Measurements from ENCODE around the gene LAMB4. TPM values are rescaled to one million over a fixed set of nuclear protein-coding genes. Genes with fewer than 3 reads are reported as not detected.

The LAMB4 gene, protein sequence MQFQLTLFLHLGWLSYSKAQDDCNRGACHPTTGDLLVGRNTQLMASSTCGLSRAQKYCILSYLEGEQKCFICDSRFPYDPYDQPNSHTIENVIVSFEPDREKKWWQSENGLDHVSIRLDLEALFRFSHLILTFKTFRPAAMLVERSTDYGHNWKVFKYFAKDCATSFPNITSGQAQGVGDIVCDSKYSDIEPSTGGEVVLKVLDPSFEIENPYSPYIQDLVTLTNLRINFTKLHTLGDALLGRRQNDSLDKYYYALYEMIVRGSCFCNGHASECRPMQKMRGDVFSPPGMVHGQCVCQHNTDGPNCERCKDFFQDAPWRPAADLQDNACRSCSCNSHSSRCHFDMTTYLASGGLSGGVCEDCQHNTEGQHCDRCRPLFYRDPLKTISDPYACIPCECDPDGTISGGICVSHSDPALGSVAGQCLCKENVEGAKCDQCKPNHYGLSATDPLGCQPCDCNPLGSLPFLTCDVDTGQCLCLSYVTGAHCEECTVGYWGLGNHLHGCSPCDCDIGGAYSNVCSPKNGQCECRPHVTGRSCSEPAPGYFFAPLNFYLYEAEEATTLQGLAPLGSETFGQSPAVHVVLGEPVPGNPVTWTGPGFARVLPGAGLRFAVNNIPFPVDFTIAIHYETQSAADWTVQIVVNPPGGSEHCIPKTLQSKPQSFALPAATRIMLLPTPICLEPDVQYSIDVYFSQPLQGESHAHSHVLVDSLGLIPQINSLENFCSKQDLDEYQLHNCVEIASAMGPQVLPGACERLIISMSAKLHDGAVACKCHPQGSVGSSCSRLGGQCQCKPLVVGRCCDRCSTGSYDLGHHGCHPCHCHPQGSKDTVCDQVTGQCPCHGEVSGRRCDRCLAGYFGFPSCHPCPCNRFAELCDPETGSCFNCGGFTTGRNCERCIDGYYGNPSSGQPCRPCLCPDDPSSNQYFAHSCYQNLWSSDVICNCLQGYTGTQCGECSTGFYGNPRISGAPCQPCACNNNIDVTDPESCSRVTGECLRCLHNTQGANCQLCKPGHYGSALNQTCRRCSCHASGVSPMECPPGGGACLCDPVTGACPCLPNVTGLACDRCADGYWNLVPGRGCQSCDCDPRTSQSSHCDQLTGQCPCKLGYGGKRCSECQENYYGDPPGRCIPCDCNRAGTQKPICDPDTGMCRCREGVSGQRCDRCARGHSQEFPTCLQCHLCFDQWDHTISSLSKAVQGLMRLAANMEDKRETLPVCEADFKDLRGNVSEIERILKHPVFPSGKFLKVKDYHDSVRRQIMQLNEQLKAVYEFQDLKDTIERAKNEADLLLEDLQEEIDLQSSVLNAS (N-terminal part only)
- polyA plus RNA-seq (2011; rRNA removed) (0.13 and 0.26 TPM in 2 replicates), polyA plus RNA-seq (2017; fragmentation: RNase III; extraction: RNeasy Plus Mini Kit Qiagen cat#74134 plus additional on column Dnase treatment) (0.19 to 0.45 TPM (median 0.38 TPM) in 3 replicates), polyA minus RNA-seq (2011; rRNA and poly(A)+ RNA removed) (1.0 and 1.6 TPM in 2 replicates)
- 0.14 and 0.15 TPM in 2 replicates for polyA plus RNA-seq (2012; cell fraction: cytosol; rRNA removed)
- polyA plus RNA-seq (2012; cell fraction: nucleus; rRNA removed), result 0.24 and 0.31 TPM in 2 replicates

DNA sequence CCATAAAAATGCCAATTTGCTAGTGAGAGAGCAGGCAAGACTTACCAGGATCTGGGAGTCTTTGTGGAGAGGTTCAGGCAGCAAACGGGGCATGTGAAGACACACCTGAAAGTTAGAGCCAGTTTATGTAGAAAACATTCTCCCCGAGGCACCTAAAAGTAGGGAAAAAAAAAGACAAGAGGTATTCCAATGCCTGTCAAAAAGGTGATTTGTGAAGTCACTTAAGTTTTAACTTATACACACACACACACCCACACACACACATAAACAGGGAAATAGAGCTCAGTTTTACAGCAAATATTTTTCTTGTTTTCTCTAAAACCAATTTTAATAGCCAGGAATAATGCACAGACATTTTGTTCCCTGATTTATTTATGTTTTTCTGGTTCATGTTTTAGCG is at the start of gene LAMB4:
Gene LAMB4 (minus strand): TSS at position 101 of the 400 bp plus-strand sequence. CDS start 7,197 bp downstream, outside the sequence.
- Histone ChIP-seq H3K4me2 (no peak within 1 kb of the TSS), H3K4me3 (no peak within 1 kb of the TSS), H3K27ac (no peak within 1 kb of the TSS), H3K4me1 (no peaks in the 10 kb centered on the region), H3K9me3 (no peaks in the 10 kb centered on the region)
- TF ChIP-seq KDM1A (IDR thresholded peaks at IDR 0.05; ENCODE audit: low read depth) (no peak), POLR2AphosphoS2 (conservative IDR thresholded peaks at IDR 0.05; ENCODE audit: low read length) (no peak), ZFP36 (IDR thresholded peaks at IDR 0.05; ENCODE audit: borderline replicate concordance, partially characterized antibody) (no peak), CHD4 (IDR thresholded peaks at IDR 0.05; ENCODE audit: borderline replicate concordance) (no peak), FOXS1 (CRISPR knock-in tag; IDR thresholded peaks at IDR 0.05) (no peak)
- TF ChIP-seq, protein P1, sequence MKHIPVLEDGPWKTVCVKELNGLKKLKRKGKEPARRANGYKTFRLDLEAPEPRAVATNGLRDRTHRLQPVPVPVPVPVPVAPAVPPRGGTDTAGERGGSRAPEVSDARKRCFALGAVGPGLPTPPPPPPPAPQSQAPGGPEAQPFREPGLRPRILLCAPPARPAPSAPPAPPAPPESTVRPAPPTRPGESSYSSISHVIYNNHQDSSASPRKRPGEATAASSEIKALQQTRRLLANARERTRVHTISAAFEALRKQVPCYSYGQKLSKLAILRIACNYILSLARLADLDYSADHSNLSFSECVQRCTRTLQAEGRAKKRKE (CRISPR knock-in tag; IDR thresholded peaks at IDR 0.05; ENCODE audit: low read depth), result no peak
- DNase-seq (ENCODE audit: low read depth in 1 of 2, low spot score in 1 of 2), result no peak
- FAIRE-seq, result peak; percentile 36
- ATAC-seq, result no peak
- POLR2A ChIA-PET, result no interaction called here
- 77% methylated on average over 3 of the region's 3 CpGs for WGBS (ENCODE audit: missing lambda C conversion rate)
- CTCF ChIA-PET, result interaction anchor here (0.7 to 2.7 kb wide), 2 partner anchors 12 to 15 kb away, joined by 3 to 10 read pairs; no protein-coding TSS in a partner anchor

DNA sequence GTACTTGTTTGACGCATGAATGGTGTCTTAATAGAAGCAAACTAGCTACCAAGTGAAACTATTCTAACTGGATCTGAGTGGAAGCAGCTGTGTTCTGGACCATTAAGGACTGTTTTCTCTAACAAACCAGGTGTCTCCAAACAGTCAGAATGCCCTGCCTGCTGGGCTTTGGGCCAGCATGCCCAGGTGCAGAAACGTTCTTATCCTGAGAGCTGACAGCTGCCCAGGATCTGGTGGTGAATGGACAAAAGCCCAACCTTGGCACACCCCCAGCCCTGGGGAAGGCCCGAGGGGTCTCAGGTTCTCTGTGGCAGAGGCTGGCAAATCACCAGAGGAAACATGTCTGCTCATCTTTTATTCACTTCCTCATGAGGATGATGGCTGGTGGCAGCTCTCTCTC is 48.2 kb upstream of the LAMB4 start:
- FAIRE-seq, result no peak
- CTCF ChIA-PET, result interaction anchor here (1.1 to 4.1 kb wide), 4 partner anchors 32 to 319 kb away, joined by 4 to 36 read pairs (median 12); no protein-coding TSS in a partner anchor
- WGBS (ENCODE audit: missing lambda C conversion rate), result 77% methylated on average over 3 of the region's 3 CpGs
- TF ChIP-seq, protein P2, sequence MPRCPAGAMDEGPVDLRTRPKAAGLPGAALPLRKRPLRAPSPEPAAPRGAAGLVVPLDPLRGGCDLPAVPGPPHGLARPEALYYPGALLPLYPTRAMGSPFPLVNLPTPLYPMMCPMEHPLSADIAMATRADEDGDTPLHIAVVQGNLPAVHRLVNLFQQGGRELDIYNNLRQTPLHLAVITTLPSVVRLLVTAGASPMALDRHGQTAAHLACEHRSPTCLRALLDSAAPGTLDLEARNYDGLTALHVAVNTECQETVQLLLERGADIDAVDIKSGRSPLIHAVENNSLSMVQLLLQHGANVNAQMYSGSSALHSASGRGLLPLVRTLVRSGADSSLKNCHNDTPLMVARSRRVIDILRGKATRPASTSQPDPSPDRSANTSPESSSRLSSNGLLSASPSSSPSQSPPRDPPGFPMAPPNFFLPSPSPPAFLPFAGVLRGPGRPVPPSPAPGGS (IDR thresholded peaks at IDR 0.05), result no peak
- no peak for TF ChIP-seq BHLHE40 (IDR thresholded peaks at IDR 0.05; ENCODE audit: low read depth, low read length)
- TF ChIP-seq TP53 (CRISPR knock-in tag; IDR thresholded peaks at IDR 0.05), result no peak
- no peak for TF ChIP-seq JUN (IDR thresholded peaks at IDR 0.05)
- no peak for TF ChIP-seq HOXB13 (CRISPR knock-in tag; IDR thresholded peaks at IDR 0.05; ENCODE audit: low read depth)
- no peak for TF ChIP-seq EP300 (IDR thresholded peaks at IDR 0.05)
- no peak for TF ChIP-seq CBX8 (IDR thresholded peaks at IDR 0.05)
- TF ChIP-seq, protein P3, sequence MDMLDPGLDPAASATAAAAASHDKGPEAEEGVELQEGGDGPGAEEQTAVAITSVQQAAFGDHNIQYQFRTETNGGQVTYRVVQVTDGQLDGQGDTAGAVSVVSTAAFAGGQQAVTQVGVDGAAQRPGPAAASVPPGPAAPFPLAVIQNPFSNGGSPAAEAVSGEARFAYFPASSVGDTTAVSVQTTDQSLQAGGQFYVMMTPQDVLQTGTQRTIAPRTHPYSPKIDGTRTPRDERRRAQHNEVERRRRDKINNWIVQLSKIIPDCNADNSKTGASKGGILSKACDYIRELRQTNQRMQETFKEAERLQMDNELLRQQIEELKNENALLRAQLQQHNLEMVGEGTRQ (IDR thresholded peaks at IDR 0.05), result no peak
- no peak for TF ChIP-seq CBX2 (IDR thresholded peaks at IDR 0.05; ENCODE audit: borderline replicate concordance, low read depth)
- TF ChIP-seq RNF2 (IDR thresholded peaks at IDR 0.05; ENCODE audit: borderline replicate concordance, low read depth), result no peak
- H3K4me3 ChIP-seq, result no peak overlapping the region
- peak overlapping the region in 1 of 2 experiments; percentile 22; a peak in 1 of 6 replicates for H3K27ac ChIP-seq
- peaks cover 7% of the 10 kb centered on the region for H3K4me1 ChIP-seq
- no peak overlapping the region for H3K4me2 ChIP-seq
- no peak for ATAC-seq
- no peaks in the 10 kb centered on the region for H3K9me3 ChIP-seq
- POLR2A ChIA-PET, result no interaction called here
- DNase-seq (ENCODE audit: low read depth in 1 of 2, low spot score in 1 of 2), result no peak

Data from A549 (cell line).